ENCODE results near the gene NOL8.

The NOL8 gene

DNA sequence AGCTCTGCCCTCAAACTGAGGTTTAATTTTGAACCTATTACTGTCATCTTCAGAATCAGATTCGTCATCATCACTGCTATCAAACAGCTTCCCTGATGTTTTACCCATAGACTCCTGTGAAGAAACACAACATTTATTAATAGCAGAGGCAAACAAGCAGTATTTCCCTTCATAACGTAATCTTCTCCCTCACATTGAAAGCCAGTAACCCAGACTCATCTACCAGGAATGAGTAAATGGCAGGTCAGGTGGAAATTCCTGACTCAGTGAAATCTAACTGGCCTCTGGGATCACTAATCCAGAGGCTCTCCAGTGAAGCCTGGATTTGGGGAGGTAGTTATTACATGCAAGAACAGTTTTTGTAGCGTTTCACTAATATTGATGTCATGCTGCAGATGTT lies 14.6 kb downstream of the NOL8 start:
- DNase-seq = no peak

DNA sequence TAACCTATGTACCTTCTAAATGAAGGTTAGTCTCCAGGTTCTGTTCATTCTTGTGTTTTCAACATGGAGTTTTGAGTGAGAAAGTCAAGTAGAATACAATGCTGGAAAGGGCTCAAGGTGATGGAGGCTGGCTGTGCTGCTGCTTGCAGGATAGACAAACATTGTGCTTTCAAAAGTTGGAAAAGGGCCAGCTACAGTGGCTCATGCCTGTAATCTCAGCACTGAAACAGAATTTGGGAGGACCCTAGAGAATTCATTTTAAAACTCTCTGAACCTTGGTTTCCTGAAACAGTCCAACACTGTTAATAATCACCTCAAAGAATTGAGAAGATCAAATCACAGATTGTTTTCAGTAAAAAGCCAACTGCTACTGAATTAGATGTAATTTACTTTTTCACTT lies 16.3 kb downstream of the NOL8 start:
- no peak for DNase-seq

DNA sequence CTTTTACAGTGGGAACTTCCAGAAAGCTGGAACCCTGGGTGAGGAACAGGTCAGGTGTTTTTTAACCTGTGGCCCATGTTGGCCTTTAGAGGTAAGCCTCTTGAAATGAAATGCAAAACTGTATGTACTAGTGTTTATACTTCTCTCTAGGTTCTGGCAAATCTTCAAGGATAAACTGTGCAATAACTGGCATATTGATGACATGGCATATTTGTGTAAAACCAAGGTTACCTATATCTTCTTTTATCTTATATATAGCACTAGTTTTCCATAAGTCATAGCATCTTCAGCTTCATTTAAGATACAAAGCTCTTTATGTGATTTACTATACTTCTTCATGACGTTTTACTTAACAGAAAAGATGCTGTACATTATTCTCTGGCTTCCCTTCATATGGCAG lies 24.2 kb downstream of the NOL8 start:
- DNase-seq = no peak

DNA sequence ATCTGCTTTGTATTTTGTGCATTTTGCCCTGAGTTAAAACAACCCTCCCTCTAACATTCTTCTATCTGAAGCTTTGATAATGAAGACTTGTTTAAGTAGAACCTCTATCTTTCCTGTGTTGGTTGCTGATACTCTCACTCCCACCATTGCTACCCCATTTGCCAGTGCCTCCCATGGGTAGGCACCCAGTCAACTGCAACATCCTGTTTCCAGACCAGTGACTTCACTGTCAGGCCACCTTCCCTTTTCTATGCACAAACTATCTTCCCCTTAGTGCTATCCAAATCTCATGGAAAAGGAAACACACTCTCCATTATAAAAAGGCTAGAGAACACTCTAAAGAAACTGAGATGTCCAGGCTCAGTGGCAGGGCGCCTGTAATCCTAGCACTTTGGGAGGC lies 26.0 kb downstream of the NOL8 start:
- no peak for DNase-seq

DNA sequence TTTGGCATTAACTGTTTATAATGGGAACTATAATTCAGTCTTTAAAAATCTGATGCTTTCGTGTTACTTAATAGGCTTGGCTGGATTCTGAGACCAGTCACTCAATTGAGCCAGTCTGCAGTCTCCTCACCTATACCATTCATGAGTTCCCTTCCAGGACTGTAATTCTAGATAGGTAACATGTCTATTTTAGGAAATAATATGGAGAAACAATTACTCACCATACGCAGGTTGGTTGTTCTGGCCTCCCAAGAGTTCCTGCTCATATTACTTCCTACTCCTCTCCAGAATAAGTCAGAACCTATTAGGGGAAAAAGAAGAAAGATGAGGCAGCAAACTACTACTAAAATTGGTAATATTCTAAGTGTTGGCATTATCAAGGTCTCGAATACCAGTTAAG lies 27.1 kb downstream of the NOL8 start:
- no peak for DNase-seq

DNA sequence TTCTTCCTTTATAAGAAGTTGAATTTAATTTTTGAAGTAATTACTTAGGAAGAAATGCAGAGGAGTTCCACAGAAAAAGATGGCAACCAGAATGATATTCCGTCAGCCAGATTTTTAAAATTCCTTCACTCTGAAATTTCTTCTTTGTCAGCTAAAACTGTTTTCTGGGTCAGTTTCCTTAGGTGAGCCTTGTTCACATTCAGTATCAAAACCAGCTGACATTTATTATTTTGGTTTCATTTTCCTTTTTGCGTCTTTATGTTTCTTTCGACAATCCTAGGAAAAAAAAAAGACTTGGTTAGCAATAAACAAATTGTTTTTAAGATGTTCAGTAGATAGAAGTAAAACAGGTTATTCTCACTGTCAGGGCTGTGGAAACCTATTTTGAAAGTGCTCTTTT lies 27.5 kb downstream of the NOL8 start:
- DNase-seq = no peak

DNA sequence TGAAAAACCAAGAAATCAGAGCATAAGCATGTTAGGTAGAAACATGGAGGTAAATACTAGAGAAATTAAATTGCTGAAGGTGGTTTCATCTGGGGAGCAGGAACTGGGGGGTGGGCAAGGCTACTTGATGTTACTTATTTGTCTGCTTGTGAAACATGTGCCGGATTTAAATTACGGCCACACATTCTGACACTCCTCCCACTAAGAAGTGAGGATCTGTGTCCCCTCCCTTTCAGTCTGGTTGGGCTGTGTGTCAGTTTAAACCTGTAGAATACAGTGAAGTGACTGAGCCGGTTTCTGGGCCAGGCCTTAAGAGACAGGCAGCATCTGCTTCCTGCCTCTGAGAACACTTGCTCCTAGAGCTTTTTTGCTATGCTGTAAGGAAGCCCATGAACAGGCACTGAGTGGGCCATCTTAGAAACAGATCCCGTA lies 29.3 kb downstream of the NOL8 start:
- no peak for DNase-seq

DNA sequence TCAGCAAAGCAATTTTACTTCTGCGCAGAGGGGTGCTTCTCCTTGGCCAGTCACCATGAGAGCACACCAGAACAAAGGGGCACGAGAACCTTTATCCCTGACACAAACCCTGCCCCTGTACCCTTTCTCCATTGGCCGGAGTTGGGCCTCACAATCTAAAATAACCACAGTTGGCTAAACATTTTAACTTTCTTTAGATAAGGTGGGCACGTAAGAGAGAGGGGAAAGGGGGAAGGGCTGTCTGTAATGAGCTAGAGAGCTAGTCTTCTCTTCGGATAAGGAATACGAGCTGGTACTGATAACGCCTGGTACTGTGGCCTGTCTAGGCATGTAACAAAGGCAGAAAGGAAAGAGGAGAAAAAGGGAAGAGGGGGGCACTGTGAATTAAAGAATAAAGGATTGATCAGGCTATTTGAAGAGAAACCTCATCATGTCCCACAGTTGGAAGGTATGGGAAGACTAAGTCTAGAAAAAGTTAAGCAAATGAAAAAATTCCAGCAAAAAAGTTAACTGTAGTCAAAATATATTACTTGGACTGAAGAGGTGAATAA lies 29.8 kb downstream of the NOL8 start:
- DNase-seq = no peak

DNA sequence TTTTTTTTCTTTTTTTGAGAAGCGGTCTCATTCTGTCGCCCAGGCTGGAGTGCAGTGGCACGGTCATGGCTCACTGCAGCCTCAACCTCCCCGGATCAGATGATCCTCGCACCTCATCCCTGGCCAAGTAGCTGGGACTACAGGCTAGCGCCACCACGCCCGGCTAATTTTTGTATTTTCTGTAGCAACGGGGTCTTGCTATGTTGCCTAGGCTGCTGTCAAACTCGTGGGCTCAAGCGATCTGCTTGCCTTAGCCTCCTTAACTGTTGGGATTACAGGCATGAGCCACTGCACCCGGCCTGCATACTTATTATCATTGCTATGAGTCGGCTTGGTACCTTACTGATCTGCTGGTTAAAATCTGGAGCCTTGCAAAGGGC lies 30.9 kb downstream of the NOL8 start:
- peak; percentile 10 for DNase-seq

DNA sequence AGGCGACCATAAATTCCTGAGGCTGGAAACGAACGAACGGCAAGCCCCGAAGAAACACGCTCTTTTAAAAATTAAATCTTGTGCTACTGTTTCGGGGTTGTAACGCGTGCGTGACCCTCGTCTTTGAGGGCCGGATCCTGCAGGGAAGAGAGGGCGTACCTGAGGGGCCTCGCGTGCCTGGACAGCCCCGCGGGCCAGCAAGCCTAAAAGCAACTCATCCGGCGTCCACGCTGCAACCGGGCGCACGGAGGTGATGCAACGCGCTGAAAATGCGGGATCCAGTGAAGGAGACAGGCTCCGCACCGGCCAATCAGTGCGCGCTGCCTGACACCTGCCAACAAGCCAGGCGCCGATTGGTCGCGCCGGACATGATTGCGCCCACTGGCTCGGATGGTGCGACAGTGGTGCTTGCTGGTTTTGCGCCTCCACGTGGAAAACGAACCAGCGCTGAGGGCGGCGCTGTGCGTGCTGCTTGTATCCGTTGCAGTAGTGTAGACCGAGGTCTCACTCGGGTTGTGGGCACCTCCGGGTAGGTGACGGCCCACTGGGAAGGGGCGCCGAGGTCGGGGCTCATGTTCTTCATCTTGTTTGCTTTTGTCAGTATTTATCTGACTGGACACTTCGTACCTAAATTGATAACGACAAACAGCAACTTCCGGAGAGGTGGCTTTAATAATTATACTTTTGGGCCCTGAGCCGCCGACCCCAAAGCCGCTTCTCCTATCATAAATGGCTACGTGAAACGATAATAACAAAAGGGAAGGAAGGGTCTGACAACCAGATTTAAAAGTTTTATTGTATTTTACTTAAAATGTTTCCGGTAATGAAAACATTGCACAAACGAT lies 31.5 kb downstream of the NOL8 start, which contains the start of gene IARS1:
TSS of gene IARS1 (minus strand) at position 246 of the 845 bp plus-strand sequence. CDS start 4,278 bp downstream, outside the sequence.
- DNase-seq = peak; percentile 97

DNA sequence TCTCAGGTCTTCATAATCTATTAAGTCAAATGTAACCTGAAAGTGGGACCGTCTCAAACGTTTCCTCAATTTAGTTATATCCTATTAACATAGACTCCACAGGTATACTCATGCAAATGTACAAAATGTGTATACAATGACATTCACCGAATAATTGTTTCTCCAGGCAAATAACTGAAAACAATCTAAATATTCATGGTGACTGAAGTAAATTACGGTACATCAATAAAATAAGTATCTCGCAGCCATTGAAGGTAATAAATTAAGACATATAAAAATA lies 32.1 kb downstream of the NOL8 start:
- DNase-seq = no peak

DNA sequence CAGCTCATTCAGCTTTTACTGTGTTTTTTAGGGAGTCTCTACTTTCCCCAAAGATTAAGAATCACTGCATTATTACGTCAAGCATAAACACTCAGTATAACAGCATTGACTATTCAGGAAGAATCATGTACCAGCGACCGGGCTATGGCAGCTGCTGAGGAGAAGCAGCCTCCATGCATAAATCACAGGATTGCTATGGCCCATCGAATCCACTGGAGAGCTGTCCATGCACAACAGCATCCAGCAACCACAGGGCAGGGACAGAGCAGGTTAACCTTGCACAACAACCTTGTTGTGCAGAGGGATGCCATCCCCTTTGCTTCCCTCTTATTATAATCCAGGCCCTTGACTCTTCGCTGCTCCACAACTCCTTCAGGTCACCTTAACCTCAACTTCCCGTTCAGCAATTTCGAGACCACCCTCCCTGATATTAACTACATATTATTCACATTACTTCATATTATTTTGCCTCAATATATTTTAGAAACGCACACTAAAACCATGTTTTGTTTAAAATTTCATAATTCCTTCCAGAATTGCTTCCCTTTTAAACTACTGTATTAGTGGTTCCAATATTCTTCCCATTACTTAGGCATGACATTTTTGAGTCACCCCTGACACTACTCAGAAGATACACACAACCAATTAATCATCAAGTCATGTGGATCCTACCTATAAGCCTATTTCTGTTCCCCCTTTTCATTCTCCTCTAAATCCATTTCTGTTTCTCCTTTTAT lies 32.6 kb downstream of the NOL8 start:
- DNase-seq = no peak

DNA sequence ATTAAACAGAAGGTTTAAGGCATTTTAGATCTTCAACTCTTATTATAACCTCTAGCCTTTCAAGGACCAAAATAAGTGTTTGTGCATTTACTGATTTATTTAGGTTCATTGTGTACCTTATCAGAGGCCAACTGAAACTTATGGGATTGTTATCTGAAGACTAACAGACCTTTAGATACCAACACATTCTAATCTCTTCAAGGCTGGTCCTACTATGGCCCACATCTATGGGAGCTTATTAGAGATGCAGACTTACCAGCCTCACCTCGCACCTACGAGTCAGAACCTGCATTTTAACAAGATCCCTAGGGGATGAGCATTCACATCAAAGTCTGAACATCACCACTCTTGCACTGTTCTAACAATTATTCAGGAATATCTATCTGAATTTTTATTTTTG lies 33.6 kb downstream of the NOL8 start:
- no peak for DNase-seq

DNA sequence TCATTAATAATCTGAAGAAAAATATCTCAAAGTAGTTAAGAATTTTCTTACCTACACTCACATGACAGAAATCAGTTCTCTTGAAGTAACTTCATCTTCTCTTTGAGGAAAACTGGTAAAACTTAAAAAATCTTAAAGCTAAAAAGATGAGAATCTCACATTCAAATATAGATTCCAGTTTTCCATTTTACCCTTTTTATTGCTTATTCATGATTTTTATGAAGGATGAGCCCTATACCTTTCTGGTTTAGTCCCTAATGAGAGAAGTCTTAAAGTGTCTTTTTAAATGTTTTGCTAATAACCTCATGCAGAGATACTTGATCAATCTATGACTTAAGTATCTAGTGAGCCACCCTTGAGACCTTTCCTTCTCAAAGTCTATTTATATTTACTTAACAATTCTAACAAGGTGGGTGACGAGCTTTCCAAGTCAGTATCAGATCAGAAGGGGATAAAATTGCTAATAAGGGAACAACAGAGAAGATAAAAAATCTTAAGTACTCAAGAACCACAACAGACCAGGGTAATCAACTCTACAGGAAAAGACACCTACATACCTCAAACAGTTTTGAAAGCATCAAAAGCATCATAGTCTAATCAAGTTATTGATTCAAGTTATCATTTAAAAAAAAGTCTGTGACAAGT lies 34.2 kb downstream of the NOL8 start:
- DNase-seq = no peak

DNA sequence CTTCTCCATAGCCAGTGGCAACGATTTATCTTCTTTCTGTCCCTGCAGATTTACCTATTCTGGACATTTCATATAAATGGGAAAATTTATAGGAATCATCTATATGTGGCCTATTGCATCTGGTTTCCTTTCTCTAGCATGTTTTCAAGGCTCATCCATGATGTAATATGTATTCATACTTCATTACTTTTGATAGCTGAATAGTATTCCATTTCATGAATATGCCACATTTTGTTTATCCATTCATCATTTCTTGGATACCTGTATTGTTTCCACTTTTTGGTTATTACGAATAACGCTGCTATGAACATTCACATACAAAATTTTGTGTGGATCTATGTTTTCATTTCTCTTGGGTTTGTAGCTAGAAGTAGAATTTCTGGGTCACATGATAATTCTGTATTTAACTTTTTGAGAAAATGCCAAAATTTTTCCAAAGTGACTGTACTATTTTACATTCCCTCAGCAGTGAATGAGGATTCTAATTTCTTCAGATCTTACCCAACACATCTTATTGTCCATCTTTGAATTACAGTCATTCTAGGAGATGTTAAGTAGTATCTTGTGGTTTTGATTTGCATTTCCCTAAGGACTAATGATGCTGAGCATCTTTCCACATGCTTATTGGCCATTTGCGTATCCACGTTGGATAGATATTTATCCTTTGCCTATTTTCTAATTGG lies 35.3 kb downstream of the NOL8 start:
- DNase-seq = no peak

DNA sequence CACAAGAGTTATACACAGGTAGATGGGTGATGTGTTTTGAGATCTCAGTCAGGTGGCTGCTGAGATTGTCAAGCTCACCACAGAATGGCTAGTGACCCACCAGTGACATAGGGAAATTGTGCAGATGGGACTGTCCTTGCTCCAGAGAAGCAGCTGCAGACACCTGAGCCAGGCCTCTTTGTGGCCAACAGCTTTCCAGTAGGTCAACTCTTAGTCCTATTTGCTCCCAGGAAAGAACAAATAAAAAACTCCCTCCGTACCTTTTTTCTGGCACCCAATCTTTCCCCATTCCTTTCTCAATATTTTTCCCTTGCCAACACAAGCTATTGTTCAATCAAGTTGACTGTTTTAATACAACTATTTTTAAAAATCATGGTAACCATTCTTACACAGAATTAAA lies 45.8 kb downstream of the NOL8 start:
- DNase-seq = no peak

DNA sequence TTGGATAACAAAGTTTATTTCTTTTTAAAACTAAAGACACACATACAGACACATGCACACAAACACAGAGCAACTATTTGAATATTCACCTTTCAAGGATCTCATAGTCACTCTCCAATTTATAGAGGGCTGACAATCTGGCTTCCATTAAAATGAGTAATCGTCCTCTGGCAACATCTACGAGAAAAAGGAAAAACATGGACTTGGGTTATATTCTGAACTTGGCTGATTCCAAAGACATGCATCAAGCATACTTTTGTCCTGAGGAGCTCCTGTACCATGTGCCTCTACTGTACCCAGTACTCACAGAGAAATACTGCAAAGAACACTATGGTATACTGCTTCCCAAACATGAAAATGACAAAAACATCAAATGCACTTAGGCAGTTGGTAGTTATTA lies 47.0 kb downstream of the NOL8 start:
- no peak for DNase-seq

DNA sequence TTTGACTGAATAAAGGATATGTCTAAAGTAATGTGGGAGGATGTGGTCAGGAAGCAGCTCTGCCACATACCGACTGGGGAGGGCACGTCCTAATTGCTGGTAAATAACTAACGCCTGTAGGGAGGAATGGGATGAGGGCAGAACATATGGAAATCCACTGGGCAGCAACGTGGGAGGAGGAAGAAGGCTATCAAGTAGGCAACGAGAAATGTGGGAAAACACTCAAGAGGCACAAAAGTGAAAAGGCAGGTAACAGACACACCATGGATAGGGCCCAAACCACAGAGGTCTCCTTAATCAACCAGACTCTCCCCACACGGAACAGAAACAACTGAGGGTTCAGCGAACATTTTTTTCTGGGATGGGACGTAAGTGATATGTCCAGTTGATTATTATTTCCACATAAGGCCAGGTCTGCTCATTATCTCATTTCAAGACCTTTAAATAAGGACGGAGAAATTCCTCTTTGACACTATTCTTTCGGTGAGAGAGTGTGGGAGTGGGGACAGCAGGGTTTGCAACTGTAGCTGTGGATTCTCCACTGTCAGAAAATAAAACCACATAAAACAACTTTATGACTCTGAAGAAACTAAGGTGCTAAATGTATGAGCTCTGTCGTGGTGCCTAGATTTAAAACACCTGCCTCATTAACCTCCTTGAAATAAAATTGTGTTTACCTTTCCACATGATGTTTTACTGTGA lies 48.7 kb downstream of the NOL8 start:
- DNase-seq = no peak

DNA sequence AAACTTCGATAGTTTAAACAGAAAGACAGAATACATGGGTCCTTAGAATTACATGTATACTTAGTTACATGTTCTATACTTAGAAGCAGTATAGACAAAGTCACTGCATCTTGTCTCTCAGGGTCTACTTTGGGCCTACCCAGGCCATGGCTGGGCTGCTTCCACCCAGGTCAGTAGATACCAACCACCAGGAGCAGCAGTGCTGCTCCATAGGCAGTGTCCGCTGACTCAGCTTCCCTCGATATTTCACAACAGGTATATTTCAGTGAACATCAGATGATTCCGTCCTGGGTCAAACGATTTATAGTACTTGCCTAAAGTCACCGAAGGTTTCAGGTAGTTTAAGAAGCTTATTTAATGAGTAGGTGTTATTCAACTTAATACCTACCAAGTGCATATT lies 49.6 kb downstream of the NOL8 start:
- DNase-seq = no peak

DNA sequence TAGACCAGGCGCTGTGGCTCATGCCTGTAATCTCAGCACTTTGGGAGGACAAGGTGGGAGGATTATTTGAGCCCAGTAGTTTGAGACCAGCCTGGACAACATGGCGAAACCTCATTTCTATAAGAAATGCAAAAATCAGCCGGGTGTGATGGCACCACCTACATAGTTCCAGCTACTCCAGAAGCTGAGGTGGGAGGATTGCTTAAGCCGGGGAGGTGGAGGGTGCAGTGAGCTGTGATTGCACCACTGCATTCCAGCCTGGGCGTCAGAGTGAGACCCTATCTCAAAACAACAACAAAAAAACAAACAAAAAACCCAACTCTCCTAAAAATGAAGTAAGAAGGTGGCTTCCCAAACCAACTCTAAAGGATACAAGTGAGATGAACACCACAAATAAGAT lies 54.6 kb downstream of the NOL8 start:
- DNase-seq = no peak

DNA sequence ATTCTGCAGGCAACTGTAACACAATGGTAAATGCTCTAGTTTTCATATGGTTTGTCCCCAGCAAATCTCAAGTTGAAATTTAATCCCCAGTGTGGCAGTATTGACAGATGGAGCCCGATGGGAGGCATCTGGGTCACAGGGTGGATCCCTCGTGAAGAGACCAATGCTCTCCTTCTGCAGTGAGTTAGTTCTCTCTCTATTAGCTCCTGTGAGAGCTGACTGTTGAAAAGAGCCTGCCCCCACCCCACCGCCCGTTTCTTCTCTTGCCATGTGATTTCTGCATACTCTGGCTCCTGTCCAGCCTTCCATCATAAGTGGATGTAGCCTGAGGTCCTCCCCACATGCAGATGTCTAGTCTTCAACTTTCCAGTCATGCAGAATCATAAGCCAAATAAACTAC lies 58.7 kb downstream of the NOL8 start:
- peak; percentile 99 for DNase-seq

DNA sequence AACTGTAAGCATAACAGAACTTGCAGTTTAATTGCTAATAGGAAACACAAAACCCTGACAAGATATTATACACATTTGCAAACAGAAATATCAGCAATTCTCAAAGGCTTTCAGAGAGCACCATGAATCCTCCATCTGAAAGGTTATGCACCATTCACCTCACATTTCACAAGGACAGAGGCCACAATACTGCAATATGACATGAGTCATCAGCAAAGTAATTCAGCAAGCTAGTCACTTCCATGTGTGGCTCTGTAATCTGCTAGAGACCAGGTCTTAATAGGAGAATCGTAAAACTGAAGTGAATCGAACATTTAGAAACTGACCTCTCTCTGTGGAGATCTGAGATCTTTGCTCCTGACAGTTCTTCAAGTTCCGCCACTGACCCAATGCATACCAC lies 60.0 kb downstream of the NOL8 start:
- DNase-seq = no peak

DNA sequence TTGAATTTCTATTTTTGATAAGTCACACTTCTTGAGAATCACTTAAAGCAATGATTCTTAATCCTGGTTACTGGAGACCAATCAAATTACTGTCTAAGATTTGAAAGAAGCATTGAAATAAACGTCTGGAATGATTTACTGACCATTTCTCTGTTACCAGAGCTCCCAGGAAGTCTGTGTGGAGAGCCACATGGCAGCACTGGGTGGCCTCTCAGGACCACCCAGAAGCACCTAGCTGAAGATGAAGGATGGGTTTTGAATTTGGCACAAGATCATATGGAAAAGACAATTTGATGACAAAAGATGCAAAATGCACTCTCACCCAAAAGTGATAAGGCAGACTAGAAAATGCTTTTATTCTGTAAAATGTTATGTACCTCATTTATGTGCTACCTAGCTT lies 62.0 kb downstream of the NOL8 start:
- no peak for DNase-seq
